H1 (cell line): Measurements from ENCODE around the gene WDR49. TPM values are rescaled to one million over a fixed set of nuclear protein-coding genes. Genes with fewer than 3 reads are reported as not detected.

ENCODE experiments used
- CTCF ChIA-PET: fragments of 300-600 bp; sonication (Branson Sonifier 250); formaldehyde crosslinking; loops from one replicate; lab custom pipeline; 2021; ENCODE audit not compliant: partially characterized antibody; lab: Charles Lee
- POLR2A ChIA-PET: fragments of 300-600 bp; sonication (Branson Sonifier 250); formaldehyde crosslinking; loops from one replicate; lab custom pipeline; 2021; ENCODE audit warnings: inconsistent platforms; ENCODE audit not compliant: partially characterized antibody; lab: Charles Lee
- DNase-seq, 2 experiments: peaks; one replicate each; pipeline versions ENCODE4 v3.0.0 to v3.0.0-alpha.2; 2010 to 2022; ENCODE audit warnings: low spot score in 2 of 2, low read depth in 1 of 2, mixed read lengths in 1 of 2
- FAIRE-seq: peaks from 2 replicates; lab custom pipeline; 2011; peaks lifted over from hg19 to GRCh38; lab: Jason Lieb, UNC
- H2AFZ ChIP-seq: 2 replicates; pipeline ENCODE4 v1.8.1; 2012; ENCODE audit warnings: low read length, inconsistent platforms
- H2AK5ac ChIP-seq: 2 replicates; pipeline ENCODE4 v1.6.1; 2013; ENCODE audit warnings: low read depth, low read length
- H2BK120ac ChIP-seq: replicated peaks from 2 replicates; pipeline ENCODE3; 2013; ENCODE audit warnings: low read depth, low read length, inconsistent platforms
- H2BK12ac ChIP-seq: 2 replicates; pipeline ENCODE4 v1.6.1; 2013; ENCODE audit warnings: low read depth, low read length
- H2BK15ac ChIP-seq: 2 replicates; pipeline ENCODE4 v1.6.1; 2013; ENCODE audit warnings: low read length
- H2BK20ac ChIP-seq: 2 replicates; pipeline ENCODE4 v1.6.1; 2013; ENCODE audit warnings: low read length
- H2BK5ac ChIP-seq: 2 replicates; pipeline ENCODE4 v1.6.1; 2013; ENCODE audit warnings: low read depth, low read length
- H3K14ac ChIP-seq: 2 replicates; pipeline ENCODE4 v1.6.1; 2013; ENCODE audit warnings: inconsistent platforms; ENCODE audit not compliant: insufficient read length
- H3K18ac ChIP-seq: 2 replicates; pipeline ENCODE4 v1.6.1; 2013; ENCODE audit warnings: low read length; ENCODE audit errors: extremely low read depth
- H3K23ac ChIP-seq: 2 replicates; pipeline ENCODE4 v1.6.1; 2013; ENCODE audit warnings: inconsistent platforms; ENCODE audit not compliant: insufficient read length
- H3K23me2 ChIP-seq: 2 replicates; pipeline ENCODE4 v1.6.1; 2013; ENCODE audit warnings: low read depth, low read length
- H3K27ac ChIP-seq: 2 replicates; pipeline ENCODE4 v1.6.1; 2011; ENCODE audit warnings: low read depth, low read length, inconsistent platforms
- H3K27me3 ChIP-seq, 4 experiments: replicated peaks in 1 of 4; 1 replicate in 1 of 4; 2 replicates in 3 of 4; pipeline versions ENCODE4 v1.6.1 to v1.8.1; 2011 to 2013; ENCODE audit warnings: low read length in 3 of 4, mild to moderate bottlenecking in 3 of 4, inconsistent platforms in 2 of 4, mixed read lengths in 2 of 4, moderate library complexity in 1 of 4; ENCODE audit not compliant: control insufficient read depth in 3 of 4, insufficient read depth in 3 of 4; ENCODE audit errors: extremely low read depth in 1 of 4
- H3K36me3 ChIP-seq, 4 experiments: 2 replicates each; pipeline versions ENCODE4 v1.6.1 to v1.8.1; 2011 to 2013; ENCODE audit warnings: mild to moderate bottlenecking in 4 of 4, low read length in 3 of 4, moderate library complexity in 2 of 4, control low read depth in 1 of 4, inconsistent platforms in 1 of 4; ENCODE audit not compliant: insufficient read depth in 4 of 4, control insufficient read depth in 2 of 4
- H3K4ac ChIP-seq: replicated peaks from 2 replicates; pipeline ENCODE3; 2013; ENCODE audit warnings: low read length, low read depth, mixed read lengths, inconsistent platforms; ENCODE audit not compliant: insufficient read length
- H3K4me1 ChIP-seq, 4 experiments: replicated peaks in 1 of 4; 1 replicate in 1 of 4; 2 replicates in 3 of 4; pipeline versions ENCODE4 v1.6.1 to v1.8.1; 2011 to 2013; ENCODE audit warnings: low read length in 3 of 4, inconsistent platforms in 2 of 4, mixed read lengths in 1 of 4; ENCODE audit not compliant: insufficient read depth in 4 of 4, control insufficient read depth in 3 of 4
- H3K4me2 ChIP-seq, 2 experiments: 2 replicates each; pipeline versions ENCODE4 v1.6.1 to v1.8.1; 2011 to 2013; ENCODE audit warnings: low read depth in 2 of 2, low read length in 2 of 2, control low read depth in 1 of 2, inconsistent platforms in 1 of 2, mild to moderate bottlenecking in 1 of 2; ENCODE audit not compliant: insufficient read depth in 1 of 2
- H3K4me3 ChIP-seq, 4 experiments: fragments of 200-600, 300-600 bp in 1 of 4; sonication (generic), shearing (Covaris generic), sonication (Bioruptor Twin) in 1 of 4; 2 replicates each; pipeline versions ENCODE4 v1.5.1 to v1.8.1; 2011 to 2016; ENCODE audit warnings: low read length in 4 of 4, low read depth in 3 of 4, control low read depth in 2 of 4, inconsistent platforms in 2 of 4, mild to moderate bottlenecking in 2 of 4, mixed read lengths in 1 of 4, moderate library complexity in 1 of 4; ENCODE audit not compliant: insufficient read depth in 2 of 4; ENCODE audit errors: extremely low read depth in 1 of 4
- H3K56ac ChIP-seq: replicated peaks from 2 replicates; pipeline ENCODE3; 2013; ENCODE audit warnings: low read depth, mild to moderate bottlenecking, mixed read lengths, low read length, inconsistent platforms; ENCODE audit not compliant: insufficient read length
- H3K79me1 ChIP-seq: 2 replicates; pipeline ENCODE4 v1.6.1; 2013; ENCODE audit warnings: low read depth, low read length, control low read depth
- H3K79me2 ChIP-seq, 2 experiments: 2 replicates each; pipeline versions ENCODE4 v1.6.1 to v1.8.1; 2012 to 2013; ENCODE audit warnings: low read length in 2 of 2, mild to moderate bottlenecking in 2 of 2, inconsistent platforms in 1 of 2; ENCODE audit not compliant: insufficient read depth in 2 of 2, control insufficient read depth in 1 of 2
- H3K9ac ChIP-seq, 4 experiments: replicated peaks in 1 of 4; 1 replicate in 1 of 4; 2 replicates in 3 of 4; pipeline versions ENCODE4 v1.6.1 to v1.8.1; 2011 to 2013; ENCODE audit warnings: low read depth in 3 of 4, low read length in 3 of 4, control low read depth in 2 of 4, mild to moderate bottlenecking in 2 of 4, moderate library complexity in 2 of 4, inconsistent platforms in 1 of 4; ENCODE audit errors: extremely low read depth in 1 of 4
- H3K9me3 ChIP-seq, 2 experiments: 2 replicates each; pipeline versions ENCODE4 v1.6.1 to v1.8.1; 2012 to 2013; ENCODE audit warnings: mild to moderate bottlenecking in 2 of 2, moderate library complexity in 2 of 2, control low read depth in 1 of 2, inconsistent platforms in 1 of 2, low read depth in 1 of 2, low read length in 1 of 2, mixed read lengths in 1 of 2; ENCODE audit not compliant: insufficient read depth in 2 of 2
- H4K20me1 ChIP-seq, 2 experiments: replicated peaks in 1 of 2; 2 replicates each; pipeline versions ENCODE3 to v1.8.1; 2011 to 2013; ENCODE audit warnings: inconsistent platforms in 2 of 2, low read length in 2 of 2, mild to moderate bottlenecking in 1 of 2; ENCODE audit not compliant: insufficient read depth in 2 of 2, control insufficient read depth in 1 of 2
- H4K5ac ChIP-seq: 2 replicates; pipeline ENCODE4 v1.6.1; 2013; ENCODE audit warnings: low read length, low read depth, mixed read lengths, inconsistent platforms; ENCODE audit not compliant: insufficient read length
- H4K8ac ChIP-seq: 2 replicates; pipeline ENCODE4 v1.8.0; 2013; ENCODE audit warnings: mild to moderate bottlenecking, moderate library complexity, low read length, inconsistent platforms; ENCODE audit not compliant: insufficient read depth; ENCODE audit errors: extremely low read depth
- H4K91ac ChIP-seq: replicated peaks from 2 replicates; pipeline ENCODE3; 2013; ENCODE audit warnings: low read length, mixed read lengths, inconsistent platforms; ENCODE audit not compliant: insufficient read length
- BRCA1 ChIP-seq: IDR thresholded peaks from 2 replicates; pipeline ENCODE4 v1.6.1; 2012; ENCODE audit warnings: low read depth, low read length, improper control_type of control experiment
- CHD2 ChIP-seq: IDR thresholded peaks from 2 replicates; pipeline ENCODE4 v1.6.1; 2012; ENCODE audit warnings: low read length, improper control_type of control experiment
- CREB1 ChIP-seq: IDR thresholded peaks from 2 replicates; pipeline ENCODE4 v1.6.1; 2012; ENCODE audit warnings: inconsistent platforms
- GABPA ChIP-seq: IDR thresholded peaks from 2 replicates; pipeline ENCODE4 v1.6.1; 2011; ENCODE audit warnings: mild to moderate bottlenecking, low read length, moderate library complexity, borderline replicate concordance; ENCODE audit not compliant: insufficient read depth
- HDAC2 ChIP-seq, 2 experiments: fragments of 300-600 bp in 1 of 2; sonication (generic) in 1 of 2; IDR thresholded peaks; 2 replicates each; pipeline ENCODE4 v1.6.1; 2011 to 2012; ENCODE audit warnings: low read depth in 2 of 2, low read length in 2 of 2, mild to moderate bottlenecking in 2 of 2, moderate library complexity in 2 of 2, borderline replicate concordance in 1 of 2, inconsistent platforms in 1 of 2
- HDAC6 ChIP-seq: IDR thresholded peaks from one replicate; pipeline ENCODE4 v1.7.1; 2012; ENCODE audit warnings: low read depth, mild to moderate bottlenecking, inconsistent platforms, low read length, moderate library complexity
- JUN ChIP-seq: IDR thresholded peaks from 2 replicates; pipeline ENCODE4 v1.6.1; 2011; ENCODE audit warnings: low read depth, mild to moderate bottlenecking, improper control_type of control experiment, low read length
- JUND ChIP-seq: IDR thresholded peaks from 2 replicates; pipeline ENCODE4 v1.6.1; 2011; ENCODE audit warnings: mild to moderate bottlenecking, improper control_type of control experiment, low read length
- NRF1 ChIP-seq: IDR thresholded peaks from 2 replicates; pipeline ENCODE4 v1.6.1; 2011; ENCODE audit warnings: mild to moderate bottlenecking, low read depth, low read length, improper control_type of control experiment
- POLR2A ChIP-seq, 2 experiments: IDR thresholded peaks; 1 replicate in 1 of 2; 2 replicates in 1 of 2; pipeline ENCODE4 v1.6.1; 2011; ENCODE audit warnings: low read depth in 2 of 2, low read length in 2 of 2, mild to moderate bottlenecking in 2 of 2; ENCODE audit errors: control extremely low read depth in 1 of 2
- RAD21 ChIP-seq, 2 experiments: IDR thresholded peaks in 1 of 2; conservative IDR thresholded peaks in 1 of 2; 2 replicates each; pipeline ENCODE4 v1.6.1; 2011; ENCODE audit warnings: low read depth in 2 of 2, low read length in 2 of 2, improper control_type of control experiment in 1 of 2, inconsistent platforms in 1 of 2, mild to moderate bottlenecking in 1 of 2, moderate library complexity in 1 of 2
- RNF2 ChIP-seq: fragments of 200-900, 300-1000 bp; sonication (generic); IDR thresholded peaks from 2 replicates; pipeline ENCODE4 v1.7.1; 2016; ENCODE audit warnings: borderline replicate concordance, low read depth, mild to moderate bottlenecking, antibody characterized with exemption, low read length; ENCODE audit not compliant: poor library complexity, severe bottlenecking; ENCODE audit errors: missing control alignments
- SIX5 ChIP-seq: IDR thresholded peaks from 2 replicates; pipeline ENCODE4 v1.6.1; 2011; ENCODE audit warnings: mild to moderate bottlenecking, low read depth, low read length
- SRF ChIP-seq: IDR thresholded peaks from 2 replicates; pipeline ENCODE4 v1.6.1; 2011; ENCODE audit warnings: mild to moderate bottlenecking, low read depth, low read length, moderate library complexity
- WGBS, 2 experiments: shearing (Covaris generic) in 1 of 2; methylation state at CpG; one replicate each; pipeline versions ENCODE4 v1.1.6 to v1.1.7; 2013 to 2015; ENCODE audit warnings: low lambda C conversion rate in 2 of 2, mixed read lengths in 2 of 2, inconsistent platforms in 1 of 2, low coverage in 1 of 2, missing lambda C conversion rate in 1 of 2; ENCODE audit not compliant: insufficient replicate concordance in 2 of 2, insufficient coverage in 1 of 2, insufficient read length in 1 of 2; ENCODE audit errors: extremely low coverage in 1 of 2, missing lambda C conversion rate in 1 of 2; 5-methylcytosine and 5-hydroxymethylcytosine counted together
- polyA plus RNA-seq, 7 experiments: library from polyadenylated mRNA; depleted of rRNA in 3 of 7; stranded (reverse) in 5 of 7; unstranded in 2 of 7; fragments of >200 nt in 5 of 7; fragments of 200-250 nt in 2 of 7; gene quantifications; 1 replicate in 5 of 7; 2 replicates in 1 of 7; 4 replicates in 1 of 7; pipeline versions ENCODE4 v1.2.1 to v1.2.3, GENCODE V29; 2011 to 2013; ENCODE audit warnings: missing spikeins in 2 of 7, mixed read lengths in 2 of 7
- total RNA-seq: library from RNA; stranded (reverse); fragmentation: NEBNext Ultra II Directional; extraction: Animal tissue kit (Norgen Biotek cat#: 25700); gene quantifications from 2 replicates; pipeline ENCODE4 v1.2.1, GENCODE V29; 2021
- TF ChIP-seq, protein P1 (sequence below): IDR thresholded peaks from 2 replicates; pipeline ENCODE4 v1.6.1; 2012; ENCODE audit warnings: inconsistent platforms

Gene WDR49
- total and polyA plus RNA-seq, 2 of the 8 experiments (the other 6 are each of a cell fraction or from before 2014, with no cell fraction given) = 0.50 to 1.7 TPM

DNA sequence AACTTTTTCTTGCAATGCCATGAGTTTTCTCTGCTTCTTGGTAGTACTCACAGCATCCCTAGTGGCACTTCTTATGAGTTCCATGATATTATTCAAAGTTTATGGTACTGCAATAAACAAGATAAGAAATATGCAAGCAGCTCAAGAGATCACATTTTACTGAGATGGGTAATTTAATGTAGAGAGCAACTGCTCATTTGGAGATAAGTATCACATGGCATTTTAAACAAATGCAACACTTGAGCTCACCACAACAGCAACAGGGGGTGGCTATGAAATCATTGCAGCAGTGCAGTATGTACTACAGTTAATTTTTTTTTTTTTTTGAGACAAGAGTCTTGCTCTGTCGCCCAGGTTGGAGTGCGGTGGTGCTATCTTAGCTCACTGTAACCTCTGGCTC, 85.1 kb downstream of the WDR49 start:
- Histone ChIP-seq H3K36me3 (no peaks in the 10 kb centered on the region), H4K20me1 (no peaks in the 10 kb centered on the region), H3K4me3 (no peak overlapping the region), H3K14ac (no peak overlapping the region), H3K27me3 (no peaks in the 10 kb centered on the region), H4K5ac (no peak overlapping the region), H3K4me2 (no peak overlapping the region), H3K4me1 (no peaks in the 10 kb centered on the region), H2AFZ (no peak overlapping the region), H3K23ac (no peak overlapping the region), H3K9ac (no peak overlapping the region), H3K23me2 (no peaks in the 10 kb centered on the region), H3K27ac (no peak overlapping the region), H3K79me1 (no peaks in the 10 kb centered on the region), H2BK120ac (no peak overlapping the region), H2BK15ac (no peak overlapping the region), H3K4ac (no peak overlapping the region), H2AK5ac (no peak overlapping the region), H3K9me3 (no peaks in the 10 kb centered on the region), H3K56ac (no peak overlapping the region), H2BK5ac (no peak overlapping the region), H3K18ac (no peak overlapping the region), H3K79me2 (no peaks in the 10 kb centered on the region), H4K91ac (no peak overlapping the region), H2BK20ac (no peak overlapping the region), H4K8ac (no peak overlapping the region), H2BK12ac (no peak overlapping the region)
- WGBS, 2 experiments = 100% methylated on average over 2 of the region's 2 CpGs; no CpG with 5 or more reads in 1 of the 2 experiments
- POLR2A ChIA-PET = no interaction called here
- FAIRE-seq = no peak
- no peak for DNase-seq
- CTCF ChIA-PET = interaction anchor here (0.6 to 0.7 kb wide), 2 partner anchors 8 to 360 kb away, joined by 3 read pairs; no protein-coding TSS in a partner anchor
- TF ChIP-seq CREB1 = no peak
- TF ChIP-seq RNF2 = no peak
- TF ChIP-seq JUND = no peak
- TF ChIP-seq SRF = no peak
- TF ChIP-seq, protein P1, sequence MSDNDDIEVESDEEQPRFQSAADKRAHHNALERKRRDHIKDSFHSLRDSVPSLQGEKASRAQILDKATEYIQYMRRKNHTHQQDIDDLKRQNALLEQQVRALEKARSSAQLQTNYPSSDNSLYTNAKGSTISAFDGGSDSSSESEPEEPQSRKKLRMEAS = no peak
- TF ChIP-seq HDAC6 = no peak
- no peak for TF ChIP-seq CHD2
- TF ChIP-seq RAD21 (IDR thresholded peaks at IDR 0.05 in 1 of 2, conservative IDR thresholded peaks at IDR 0.05 in 1 of 2; ENCODE audit: low read depth in 2 of 2, low read length in 2 of 2) = no peak
- TF ChIP-seq GABPA = no peak
- TF ChIP-seq BRCA1 = no peak
- TF ChIP-seq HDAC2 (IDR thresholded peaks at IDR 0.05; ENCODE audit: borderline replicate concordance in 1 of 2, low read depth in 2 of 2, low read length in 2 of 2) = no peak
- TF ChIP-seq POLR2A (IDR thresholded peaks at IDR 0.05; ENCODE audit: control extremely low read depth in 1 of 2, low read depth in 2 of 2, low read length in 2 of 2) = no peak
- TF ChIP-seq JUN = no peak
- TF ChIP-seq SIX5 = no peak
- TF ChIP-seq NRF1 = no peak
